ENCODE measurements around the gene AHCYL2. TPM values are rescaled to one million over a fixed set of nuclear protein-coding genes. Genes with fewer than 3 reads are reported as not detected.

Gene AHCYL2
- total and polyA plus RNA-seq, 2 of the 8 experiments (the other 6 are each of a cell fraction or from before 2014, with no cell fraction given) = 20.7 to 25.4 TPM

GRCh38 chr7:129433847-129434674 is 209.2 kb downstream of the AHCYL2 start, which contains the start of gene STRIP2 (continued):
- TF ChIP-seq, protein P1, sequence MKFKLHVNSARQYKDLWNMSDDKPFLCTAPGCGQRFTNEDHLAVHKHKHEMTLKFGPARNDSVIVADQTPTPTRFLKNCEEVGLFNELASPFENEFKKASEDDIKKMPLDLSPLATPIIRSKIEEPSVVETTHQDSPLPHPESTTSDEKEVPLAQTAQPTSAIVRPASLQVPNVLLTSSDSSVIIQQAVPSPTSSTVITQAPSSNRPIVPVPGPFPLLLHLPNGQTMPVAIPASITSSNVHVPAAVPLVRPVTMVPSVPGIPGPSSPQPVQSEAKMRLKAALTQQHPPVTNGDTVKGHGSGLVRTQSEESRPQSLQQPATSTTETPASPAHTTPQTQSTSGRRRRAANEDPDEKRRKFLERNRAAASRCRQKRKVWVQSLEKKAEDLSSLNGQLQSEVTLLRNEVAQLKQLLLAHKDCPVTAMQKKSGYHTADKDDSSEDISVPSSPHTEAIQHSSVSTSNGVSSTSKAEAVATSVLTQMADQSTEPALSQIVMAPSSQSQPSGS (IDR thresholded peaks at IDR 0.05; ENCODE audit: low read length) = 0 out of 2 replicates have a peak, but pooled peaks have one; percentile 28
- no peak for TF ChIP-seq MAFK (IDR thresholded peaks at IDR 0.05; ENCODE audit: low read depth, low read length)
- peak; percentile 78 to 82 for TF ChIP-seq POLR2A (IDR thresholded peaks at IDR 0.05; ENCODE audit: control extremely low read depth in 1 of 2, low read depth in 2 of 2, low read length in 2 of 2)
- no peak for TF ChIP-seq BCL11A (IDR thresholded peaks at IDR 0.05; ENCODE audit: low read depth in 2 of 2, low read length in 2 of 2)
- no peak for TF ChIP-seq POU5F1 (IDR thresholded peaks at IDR 0.05; ENCODE audit: low read depth, low read length)
- no peak for TF ChIP-seq JUN (IDR thresholded peaks at IDR 0.05; ENCODE audit: low read depth, low read length)
- TF ChIP-seq NANOG (IDR thresholded peaks at IDR 0.05; ENCODE audit: insufficient read depth, low read depth, low read length, poor library complexity, severe bottlenecking) = no peak
- 0 out of 4 replicates have a peak, but pooled peaks have one; percentile 33 to 45 for TF ChIP-seq SIN3A (conservative IDR thresholded peaks at IDR 0.05 in 1 of 2, IDR thresholded peaks at IDR 0.05 in 1 of 2; ENCODE audit: low read depth in 1 of 2, low read length in 2 of 2)
- TF ChIP-seq SP4 (IDR thresholded peaks at IDR 0.05; ENCODE audit: low read length) = peak; percentile 70
- TF ChIP-seq TAF7 (optimal IDR thresholded peaks at IDR 0.05; ENCODE audit: borderline replicate concordance, low read depth, low read length) = peak; percentile 73
- 0 out of 2 replicates have a peak, but pooled peaks have one; percentile 7 for TF ChIP-seq YY1 (IDR thresholded peaks at IDR 0.05; ENCODE audit: low read depth, low read length)
- TF ChIP-seq FOSL1 (IDR thresholded peaks at IDR 0.05; ENCODE audit: insufficient read depth, low read depth, low read length) = no peak
- TF ChIP-seq CTBP2 (IDR thresholded peaks at IDR 0.05; ENCODE audit: borderline replicate concordance, insufficient read depth, insufficient read length, low read length) = no peak
- TF ChIP-seq RAD21 (IDR thresholded peaks at IDR 0.05 in 1 of 2, conservative IDR thresholded peaks at IDR 0.05 in 1 of 2; ENCODE audit: low read depth in 2 of 2, low read length in 2 of 2) = peak in 1 of 2 experiments; percentile 14; a peak in 1 of 4 replicates
- TF ChIP-seq RBBP5 (IDR thresholded peaks at IDR 0.05; ENCODE audit: borderline replicate concordance, low read depth, low read length) = no peak; the same call in 1 of the 2 replicates
- no peak for TF ChIP-seq SRF (IDR thresholded peaks at IDR 0.05; ENCODE audit: low read depth, low read length)
- TF ChIP-seq BRCA1 (IDR thresholded peaks at IDR 0.05; ENCODE audit: low read depth, low read length) = no peak
- peak; percentile 93 for TF ChIP-seq TAF1 (IDR thresholded peaks at IDR 0.05; ENCODE audit: low read depth, low read length)
- TF ChIP-seq ASH2L (IDR thresholded peaks at IDR 0.05; ENCODE audit: low read length) = peak; percentile 72
- peak; percentile 84 for TF ChIP-seq PHF8 (conservative IDR thresholded peaks at IDR 0.05; ENCODE audit: low read depth, low read length)
- TF ChIP-seq HDAC6 (IDR thresholded peaks at IDR 0.05; ENCODE audit: low read depth, low read length) = no peak
- TF ChIP-seq EZH2 (IDR thresholded peaks at IDR 0.05; ENCODE audit: low read depth, low read length, severe bottlenecking) = peak; percentile 22
